ENCODE results near the gene SCAF8.
"Not testable (repeated sequence)": the region's sequence is repeated elsewhere in the genome, so short reads cannot be mapped to it uniquely, and the experiment has no call there.

Gene SCAF8

DNA sequence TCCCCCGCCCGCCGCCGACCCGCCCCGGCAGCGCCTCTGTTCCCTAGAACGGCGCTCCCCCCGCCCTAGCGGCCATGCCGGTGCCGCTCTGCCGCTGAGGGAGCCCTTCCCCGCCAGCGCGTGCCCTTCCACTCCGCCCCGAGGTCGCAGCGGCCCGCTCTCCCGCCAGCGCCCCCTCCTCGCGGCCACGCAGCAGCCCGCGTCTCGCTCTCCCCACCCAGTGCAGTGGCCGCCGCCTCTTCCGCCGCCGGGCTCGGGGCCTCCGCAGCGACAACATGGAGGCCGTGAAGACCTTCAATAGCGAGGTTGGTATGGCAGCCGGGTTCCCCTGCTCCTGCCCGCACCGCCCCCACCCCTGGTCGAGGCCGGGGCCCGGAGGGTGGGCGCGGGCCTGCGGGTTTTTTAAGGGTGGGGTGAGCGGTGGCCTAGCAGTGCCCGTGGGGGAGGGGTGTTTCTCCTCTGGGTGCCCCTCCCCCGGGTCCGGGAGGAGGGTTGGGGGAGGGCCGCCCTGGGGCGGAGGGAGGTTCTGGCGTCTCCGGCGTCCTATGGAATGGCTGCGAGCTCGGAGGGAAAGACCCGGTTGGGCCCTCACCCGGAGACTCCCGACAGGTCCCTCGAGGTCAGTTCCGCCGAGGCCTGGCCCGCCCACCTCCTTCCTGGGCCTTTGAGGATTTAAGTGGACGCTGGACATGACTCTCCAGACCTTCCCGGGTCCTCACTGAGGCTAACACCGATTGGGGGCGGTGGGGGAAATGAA is 588 bp downstream of the SCAF8 start:
- DNase-seq (ENCODE audit: low spot score): peak; percentile 98

DNA sequence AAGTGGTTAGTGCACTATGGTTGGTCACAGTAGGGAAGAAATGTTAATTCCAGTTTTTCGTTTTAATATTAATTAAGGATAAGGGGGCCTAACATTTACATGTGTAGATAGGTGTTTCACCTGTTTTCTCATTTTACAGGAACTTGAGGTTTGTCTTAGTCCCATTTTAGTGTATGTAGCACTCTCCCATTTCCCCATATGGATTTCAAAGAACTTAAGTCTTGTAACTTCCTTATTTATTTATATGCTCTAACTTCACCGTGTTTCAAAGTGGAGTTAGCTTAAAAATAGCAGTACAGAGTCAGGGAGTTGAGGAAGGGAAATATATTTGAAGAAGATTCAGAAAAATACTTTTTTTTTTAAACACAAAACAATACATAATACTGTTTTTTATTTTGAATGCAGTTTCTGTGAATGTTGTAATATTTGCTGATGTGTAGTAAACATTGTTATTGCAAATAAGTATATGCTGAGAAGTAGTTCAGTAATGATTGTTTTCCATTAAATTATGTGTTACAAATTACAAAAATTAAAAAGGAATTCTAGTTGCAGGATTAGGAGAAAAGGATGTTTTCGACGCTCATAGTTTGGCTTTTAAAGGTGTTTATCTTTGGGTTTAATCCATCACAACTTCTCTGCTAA is 3.5 kb downstream of the SCAF8 start:
- DNase-seq (ENCODE audit: low spot score): no peak

- no peak for DNase-seq (ENCODE audit: low spot score)
These were observed 4.2 kb downstream of the SCAF8 start for GRCh38 chr6:154737424-154737823.

GRCh38 chr6:154738551-154738961 is 5.3 kb downstream of the SCAF8 start:
- DNase-seq (ENCODE audit: low spot score): no peak

GRCh38 chr6:154740658-154741057 is 7.4 kb downstream of the SCAF8 start:
- no peak for DNase-seq (ENCODE audit: low spot score)

GRCh38 chr6:154742891-154743290 is 9.7 kb downstream of the SCAF8 start:
- no peak for DNase-seq (ENCODE audit: low spot score)

DNA sequence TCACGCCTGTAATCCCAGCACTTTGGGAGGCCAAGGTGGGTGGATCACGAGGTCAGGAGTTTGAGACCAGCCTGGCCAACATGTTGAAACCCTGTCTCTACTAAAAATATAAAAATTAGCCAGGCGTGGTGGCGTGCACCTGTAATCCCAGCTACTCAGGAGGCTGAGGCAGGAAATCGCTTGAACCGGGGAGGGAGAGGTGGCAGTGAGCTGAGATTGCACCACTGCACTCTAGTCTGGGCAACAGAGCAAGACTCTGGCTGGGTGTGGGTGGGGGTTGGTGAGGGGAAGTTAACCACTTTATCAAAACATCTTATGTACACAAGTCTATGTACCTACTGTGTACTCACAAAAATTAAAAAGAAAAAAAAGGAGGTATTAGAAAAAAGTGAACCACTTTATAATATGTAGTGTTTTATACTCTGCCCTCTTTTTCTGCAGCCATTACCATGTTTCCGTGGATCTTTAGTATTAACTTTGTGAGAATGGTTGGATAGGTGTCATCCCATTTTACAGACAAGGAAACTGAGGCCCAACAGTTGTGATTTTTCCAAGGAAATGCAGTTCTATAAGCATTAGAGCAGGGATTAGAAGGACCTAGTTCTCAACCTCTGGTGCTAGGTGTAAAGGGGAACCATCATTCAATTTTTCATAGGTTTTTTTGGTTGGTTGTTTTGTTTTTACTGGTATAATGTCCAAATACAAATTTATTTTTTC is 11.0 kb downstream of the SCAF8 start:
- DNase-seq (ENCODE audit: low spot score): not testable (repeated sequence)

- DNase-seq (ENCODE audit: low spot score): no peak
These were observed 12.0 kb downstream of the SCAF8 start for GRCh38 chr6:154745243-154745642.

GRCh38 chr6:154749341-154749740 is 16.1 kb downstream of the SCAF8 start:
- no peak for DNase-seq (ENCODE audit: low spot score)

DNA sequence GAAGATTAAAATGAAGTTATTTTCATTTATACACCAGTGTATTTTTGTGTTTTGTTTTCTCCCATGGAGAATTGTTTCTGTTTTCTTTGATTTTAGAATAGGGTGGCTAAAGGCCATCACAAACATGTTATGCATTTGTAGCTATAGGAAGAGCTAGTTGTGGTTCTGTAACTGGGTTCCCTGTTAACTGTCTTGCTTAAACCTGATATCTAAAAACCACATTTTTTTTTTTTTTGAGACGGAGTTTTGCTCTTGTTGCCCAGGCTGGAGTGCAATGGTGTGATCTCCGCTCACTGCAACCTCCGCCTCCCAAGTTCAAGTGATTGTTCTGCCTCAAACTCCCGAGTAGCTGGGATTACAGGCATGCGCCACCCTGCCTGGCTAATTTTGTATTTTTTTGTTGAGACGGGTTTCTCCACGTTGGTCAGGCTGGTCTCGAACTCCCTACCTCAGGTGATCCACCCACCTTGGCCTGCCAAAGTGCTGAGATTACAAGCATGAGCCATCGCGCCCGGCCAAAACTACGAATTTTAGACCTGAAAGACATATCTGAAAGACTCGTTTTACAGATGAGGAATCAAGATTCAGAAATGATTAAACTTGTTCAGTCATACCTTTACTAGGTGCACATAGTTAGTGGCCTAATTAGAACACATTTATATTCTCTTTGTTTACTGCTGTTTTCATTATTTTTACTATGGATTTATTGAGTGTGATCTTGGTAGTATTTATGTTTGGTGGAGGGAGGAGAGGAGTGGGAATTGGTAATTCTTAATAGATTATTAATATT is 18.0 kb downstream of the SCAF8 start:
- no peak for DNase-seq (ENCODE audit: low spot score)

GRCh38 chr6:154752022-154752421 is 18.8 kb downstream of the SCAF8 start:
- DNase-seq (ENCODE audit: low spot score): no peak

GRCh38 chr6:154754152-154754551 is 20.9 kb downstream of the SCAF8 start:
- peak; percentile 60 for DNase-seq (ENCODE audit: low spot score)

DNA sequence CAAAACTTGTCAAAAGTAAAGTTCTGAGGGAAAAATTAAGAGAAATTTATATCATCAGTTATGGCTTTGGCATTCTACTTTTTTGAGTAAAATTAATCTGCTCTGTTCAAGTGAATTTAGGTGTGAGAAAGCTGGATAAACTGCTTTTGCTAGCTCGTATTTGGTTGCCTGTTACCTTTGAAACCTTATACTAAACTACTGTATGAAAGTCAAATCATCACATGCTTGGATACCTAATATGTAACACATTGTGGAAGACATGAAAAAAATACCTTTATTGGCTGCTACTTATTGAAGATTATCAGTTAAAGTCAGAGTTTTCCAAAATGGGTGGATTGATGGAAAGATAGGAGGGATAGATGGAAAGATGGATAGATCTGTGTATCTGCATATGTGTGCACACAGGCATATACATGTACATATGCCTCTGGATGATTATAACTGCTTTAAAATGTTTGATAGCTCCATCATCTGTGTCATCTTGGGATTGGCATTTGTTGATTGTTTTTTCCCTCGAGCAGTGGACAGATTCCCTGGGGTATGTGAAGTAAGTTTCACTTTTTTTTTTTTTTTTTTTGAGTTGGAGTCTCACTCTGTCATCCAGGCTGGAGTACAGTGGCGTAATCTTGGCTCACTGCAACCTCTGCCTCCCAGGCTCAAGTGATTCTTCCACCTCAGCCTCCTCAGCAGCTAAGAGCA is 24.3 kb downstream of the SCAF8 start:
- no peak for DNase-seq (ENCODE audit: low spot score)

DNA sequence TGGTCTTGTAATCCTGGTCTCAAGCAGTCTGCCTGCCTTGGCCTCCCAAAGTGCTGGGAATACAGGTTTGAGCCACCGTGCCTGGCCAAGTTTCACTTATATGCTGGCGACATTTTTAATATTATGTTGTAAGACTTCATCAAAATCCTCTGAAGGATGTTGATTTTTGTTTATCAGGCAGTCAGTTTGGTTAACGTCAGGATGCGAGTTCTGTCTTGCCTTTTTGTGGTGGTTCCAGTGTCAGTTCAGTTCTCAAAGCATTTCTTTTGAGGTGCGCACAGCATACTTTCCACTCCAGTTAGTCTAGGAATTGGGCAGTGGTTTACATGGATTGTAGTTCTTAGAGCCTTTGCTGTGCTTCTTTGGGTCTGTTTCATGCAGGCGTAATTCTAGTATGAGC is 24.9 kb downstream of the SCAF8 start:
- no peak for DNase-seq (ENCODE audit: low spot score)

DNA sequence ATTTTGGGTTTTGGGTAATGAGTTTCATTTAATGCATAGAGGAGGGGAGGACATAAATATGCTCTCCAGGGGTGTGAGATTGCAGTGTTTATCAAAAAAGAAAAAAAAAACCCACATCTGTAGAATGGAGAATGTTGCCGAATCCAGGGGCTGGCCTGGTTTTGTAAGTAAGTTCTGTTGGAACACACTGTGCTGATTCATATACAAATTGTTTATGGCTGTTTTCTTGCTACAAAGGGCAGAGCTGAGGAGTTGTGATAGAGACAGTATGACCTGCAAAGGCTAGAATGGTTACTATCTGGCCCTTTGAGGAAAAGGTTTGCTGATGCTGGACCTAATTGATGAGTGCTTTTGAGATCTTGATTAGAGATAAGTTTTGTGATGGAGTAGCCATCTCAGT is 30.4 kb downstream of the SCAF8 start:
- DNase-seq (ENCODE audit: low spot score): no peak

DNA sequence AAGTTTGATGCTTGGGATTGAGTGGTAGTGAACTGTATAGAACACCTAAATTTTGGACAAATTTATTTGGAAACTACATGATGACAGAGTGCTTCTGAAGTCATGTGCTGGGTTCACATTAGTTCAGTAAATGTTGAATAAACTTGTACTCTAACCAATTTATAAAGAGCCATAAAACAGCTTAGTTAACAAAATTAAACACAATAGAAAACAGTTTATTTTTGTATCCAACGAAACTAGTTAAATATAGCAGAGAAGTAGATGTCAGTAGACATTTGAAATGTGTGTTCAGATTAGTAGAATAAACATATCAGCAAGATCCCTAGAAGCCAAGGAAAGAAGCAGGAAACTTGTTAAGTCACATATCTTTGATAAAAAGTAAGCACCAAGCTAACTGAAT is 32.1 kb downstream of the SCAF8 start:
- DNase-seq (ENCODE audit: low spot score): no peak

GRCh38 chr6:154766288-154766687 is 33.1 kb downstream of the SCAF8 start:
- DNase-seq (ENCODE audit: low spot score): no peak

- no peak for DNase-seq (ENCODE audit: low spot score)
These were observed 33.9 kb downstream of the SCAF8 start for GRCh38 chr6:154767003-154767723.

GRCh38 chr6:154768280-154768679 is 35.1 kb downstream of the SCAF8 start:
- DNase-seq (ENCODE audit: low spot score): no peak

- DNase-seq (ENCODE audit: low spot score): no peak
These were observed 40.4 kb downstream of the SCAF8 start for GRCh38 chr6:154773610-154774089.

DNA sequence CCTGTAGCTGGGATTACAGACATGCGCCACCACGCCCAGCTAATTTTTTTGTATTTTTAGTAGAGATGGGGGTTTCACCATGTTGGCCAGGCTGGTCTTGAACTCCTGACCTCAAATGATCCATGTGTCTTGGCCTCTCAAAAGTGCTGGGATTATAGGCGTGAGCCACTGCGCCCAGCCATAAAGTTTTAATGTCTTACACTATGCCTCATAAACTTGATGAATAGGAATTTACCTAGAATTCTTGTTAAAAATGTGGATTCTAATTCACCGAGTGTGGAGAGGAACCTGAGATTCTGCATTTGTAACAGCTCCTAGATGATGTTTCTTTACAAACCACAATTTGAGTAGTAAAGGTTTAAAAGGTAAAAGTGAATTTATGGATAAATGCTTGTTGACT is 45.9 kb downstream of the SCAF8 start:
- DNase-seq (ENCODE audit: low spot score): not testable (repeated sequence)

Data from kidney tubule cell (primary cell).